A549 (cell line): ENCODE measurements around the gene OR2C3. TPM values are rescaled to one million over a fixed set of nuclear protein-coding genes. Genes with fewer than 3 reads are reported as not detected.

Source experiments
- ATAC-seq, 2 experiments: fragments of 200-7000 bp in 1 of 2; fragments of >200 bp in 1 of 2; cut with Nextera tagmentation in 1 of 2; cut with Tn5 transposase in 1 of 2; 3 replicates each; pipeline versions ENCODE4 v1.8.0 to v1.9.1; 2018 to 2020; ENCODE audit warnings: mild to moderate bottlenecking in 1 of 2, moderate library complexity in 1 of 2
- CTCF ChIA-PET: fragments of 300-600 bp; sonication (Branson Sonifier 250); formaldehyde crosslinking; extraction: SDS; loops from one replicate; lab custom pipeline; 2021; ENCODE audit warnings: antibody characterized with exemption, inconsistent platforms; lab: Yijun Ruan, JAX
- POLR2A ChIA-PET: fragments of 350-600 bp; formaldehyde crosslinking; extraction: SDS; loops from one replicate; lab custom pipeline; 2021; ENCODE audit warnings: antibody characterized with exemption, inconsistent platforms; lab: Yijun Ruan, JAX
- DNase-seq, 2 experiments: peaks; one replicate each; pipeline versions ENCODE4 v3.0.0 to v3.0.0-alpha.2; 2011 to 2016; ENCODE audit warnings: low read depth in 1 of 2, low spot score in 1 of 2
- FAIRE-seq: peaks from 2 replicates; lab custom pipeline; 2011; peaks lifted over from hg19 to GRCh38; lab: Jason Lieb, UNC
- H3K27ac ChIP-seq, 2 experiments: fragments of >200 bp; sonication (Bioruptor Twin); formaldehyde crosslinking; 3 replicates each; pipeline ENCODE4 v1.5.1; 2016 to 2017
- H3K4me1 ChIP-seq: fragments of >200 bp; sonication (Bioruptor Twin); formaldehyde crosslinking; 3 replicates; pipeline ENCODE4 v1.6.1; 2016
- H3K4me2 ChIP-seq: fragments of >200 bp; sonication (Bioruptor Twin); formaldehyde crosslinking; 3 replicates; pipeline ENCODE4 v1.6.1; 2016
- H3K4me3 ChIP-seq: fragments of >200 bp; sonication (Bioruptor Twin); formaldehyde crosslinking; 3 replicates; pipeline ENCODE4 v1.5.1; 2016
- H3K9me3 ChIP-seq: fragments of >200 bp; sonication (Bioruptor Twin); formaldehyde crosslinking; 3 replicates; pipeline ENCODE4 v1.6.1; 2016
- BCL3 ChIP-seq: fragments of >200 bp; sonication (Bioruptor Twin); formaldehyde crosslinking; IDR thresholded peaks from 3 replicates; pipeline ENCODE4 v1.6.1; 2016
- BHLHE40 ChIP-seq: IDR thresholded peaks from 2 replicates; pipeline ENCODE4 v1.6.1; 2012; ENCODE audit warnings: low read depth, low read length, inconsistent platforms
- CEBPB ChIP-seq, 2 experiments: fragments of >200 bp in 1 of 2; sonication (Bioruptor Twin) in 1 of 2; formaldehyde crosslinking in 1 of 2; IDR thresholded peaks; 2 replicates each; pipeline ENCODE4 v1.6.1; 2012 to 2016
- CHD4 ChIP-seq: fragments of 200-600 bp; sonication (generic); IDR thresholded peaks from 2 replicates; pipeline ENCODE4 v1.6.1; 2016; ENCODE audit warnings: antibody characterized with exemption, mild to moderate bottlenecking, borderline replicate concordance
- EHF ChIP-seq: fragments of 250-450 bp; sonication (Bioruptor Pico); IDR thresholded peaks from 2 replicates; pipeline ENCODE4 v1.5.0; 2020; ENCODE audit warnings: mild to moderate bottlenecking
- EHMT2 ChIP-seq: fragments of 200-600 bp; sonication (generic); IDR thresholded peaks from 2 replicates; pipeline ENCODE4 v1.6.1; 2016; ENCODE audit warnings: antibody characterized with exemption, low read depth, mild to moderate bottlenecking, moderate library complexity
- ELK1 ChIP-seq: fragments of 150-350 bp; IDR thresholded peaks from 2 replicates; pipeline ENCODE4 v1.6.1; 2014; ENCODE audit warnings: low read depth, mild to moderate bottlenecking, low read length
- ESRRA ChIP-seq: fragments of 150-350 bp; IDR thresholded peaks from 2 replicates; pipeline ENCODE4 v1.6.1; 2014; ENCODE audit warnings: mild to moderate bottlenecking, low read length, borderline replicate concordance
- FOXS1 ChIP-seq: fragments of 250-450 bp; sonication (Bioruptor Pico); IDR thresholded peaks from 2 replicates; pipeline ENCODE4 v1.5.0; 2020; ENCODE audit warnings: mild to moderate bottlenecking, moderate library complexity
- GATA3 ChIP-seq: IDR thresholded peaks from 2 replicates; pipeline ENCODE4 v1.6.1; 2012; ENCODE audit warnings: borderline replicate concordance
- HDAC2 ChIP-seq: fragments of 200-600 bp; sonication (generic); IDR thresholded peaks from 2 replicates; pipeline ENCODE4 v1.6.1; 2016
- HES2 ChIP-seq: fragments of >200 bp; sonication (Bioruptor Twin); formaldehyde crosslinking; IDR thresholded peaks from 2 replicates; pipeline ENCODE4 v1.6.1; 2016
- HOXB13 ChIP-seq: fragments of 250-450 bp; sonication (Bioruptor Pico); IDR thresholded peaks from 2 replicates; pipeline ENCODE4 v1.5.0; 2020; ENCODE audit warnings: low read depth, mild to moderate bottlenecking, moderate library complexity
- JUNB ChIP-seq: fragments of >200 bp; sonication (Bioruptor Twin); formaldehyde crosslinking; IDR thresholded peaks from 2 replicates; pipeline ENCODE4 v1.6.1; 2016
- KDM1A ChIP-seq: fragments of 200-600 bp; sonication (generic); IDR thresholded peaks from 2 replicates; pipeline ENCODE4 v1.6.1; 2016; ENCODE audit warnings: low read depth, mild to moderate bottlenecking
- KDM5A ChIP-seq: fragments of 200-600 bp; sonication (generic); IDR thresholded peaks from 2 replicates; pipeline ENCODE4 v1.6.1; 2016; ENCODE audit warnings: antibody characterized with exemption, mild to moderate bottlenecking
- MAX ChIP-seq: IDR thresholded peaks from 2 replicates; pipeline ENCODE4 v1.6.1; 2012
- NPAS2 ChIP-seq: fragments of 250-450 bp; sonication (Bioruptor Pico); IDR thresholded peaks from 2 replicates; pipeline ENCODE4 v1.8.0; 2022; ENCODE audit warnings: mild to moderate bottlenecking, moderate library complexity, borderline replicate concordance
- NR3C1 ChIP-seq: fragments of >200 bp; sonication (Bioruptor Twin); formaldehyde crosslinking; IDR thresholded peaks from 3 replicates; pipeline ENCODE4 v1.6.1; 2017
- RAD21 ChIP-seq, 2 experiments: fragments of >200 bp in 1 of 2; sonication (Bioruptor Twin) in 1 of 2; formaldehyde crosslinking in 1 of 2; IDR thresholded peaks in 1 of 2; conservative IDR thresholded peaks in 1 of 2; 2 replicates in 1 of 2; 3 replicates in 1 of 2; pipeline ENCODE4 v1.6.1; 2012 to 2018; ENCODE audit warnings: inconsistent platforms in 1 of 2
- RCOR1 ChIP-seq: fragments of 150-350 bp; IDR thresholded peaks from 2 replicates; pipeline ENCODE4 v1.6.1; 2014; ENCODE audit warnings: antibody characterized with exemption, low read length, low read depth
- RFX5 ChIP-seq: fragments of 450-650 bp; IDR thresholded peaks from 2 replicates; pipeline ENCODE4 v1.7.1; 2014; ENCODE audit warnings: antibody characterized with exemption, mild to moderate bottlenecking, moderate library complexity
- RNF2 ChIP-seq: fragments of 200-600 bp; sonication (generic); IDR thresholded peaks from 2 replicates; pipeline ENCODE4 v1.6.1; 2016; ENCODE audit warnings: low read depth, mild to moderate bottlenecking, antibody characterized with exemption, moderate library complexity, borderline replicate concordance
- SMC3 ChIP-seq: fragments of >200 bp; sonication (Bioruptor Twin); formaldehyde crosslinking; IDR thresholded peaks from 3 replicates; pipeline ENCODE4 v1.6.1; 2018; ENCODE audit warnings: inconsistent platforms
- TFCP2L1 ChIP-seq: fragments of 250-450 bp; sonication (Bioruptor Pico); IDR thresholded peaks from 2 replicates; pipeline ENCODE4 v1.5.0; 2021; ENCODE audit warnings: mild to moderate bottlenecking
- TP53 ChIP-seq: fragments of 250-450 bp; sonication (Bioruptor Pico); IDR thresholded peaks from 2 replicates; pipeline ENCODE4 v1.5.0; 2021; ENCODE audit warnings: mild to moderate bottlenecking, moderate library complexity
- ZC3H11A ChIP-seq: fragments of 450-650 bp; IDR thresholded peaks from 2 replicates; pipeline ENCODE4 v1.6.1; 2014; ENCODE audit warnings: antibody characterized with exemption, mild to moderate bottlenecking
- WGBS: methylation state at CpG from one replicate; pipeline ENCODE4 v1.1.6; 2017; ENCODE audit errors: missing lambda C conversion rate; 5-methylcytosine and 5-hydroxymethylcytosine counted together
- polyA plus RNA-seq, 4 experiments: library from polyadenylated mRNA; depleted of rRNA in 3 of 4; stranded (reverse); fragments of >200 nt; fragmentation: RNase III in 1 of 4; extraction: RNeasy Plus Mini Kit Qiagen cat#74134 plus additional on column Dnase treatment in 1 of 4; gene quantifications; 2 replicates in 3 of 4; 3 replicates in 1 of 4; pipeline ENCODE4 v1.2.3, GENCODE V29; 2011 to 2017

Gene OR2C3
- polyA plus RNA-seq, 2 of the 4 experiments (the other 2 are of a cell fraction): not detected

GRCh38 chr1:247557926-247558674, 21.9 kb upstream of the OR2C3 start:
- no peaks in the 10 kb centered on the region for H3K4me1 ChIP-seq
- no peak overlapping the region for H3K27ac ChIP-seq
- no peak for TF ChIP-seq RAD21 (conservative IDR thresholded peaks at IDR 0.05 in 1 of 2, IDR thresholded peaks at IDR 0.05 in 1 of 2)
- no peak for TF ChIP-seq RNF2
- no peak for TF ChIP-seq EHMT2
- CTCF ChIA-PET: no interaction called here
- no peak overlapping the region for H3K4me3 ChIP-seq
- ATAC-seq (no peak), FAIRE-seq (no peak), DNase-seq (no peak)
- 2% methylated on average over 2 of the region's 2 CpGs for WGBS
- H3K9me3 ChIP-seq: no peaks in the 10 kb centered on the region; the same call in 2 of the 3 replicates
- H3K4me2 ChIP-seq: no peak overlapping the region
- POLR2A ChIA-PET: no interaction called here

- ATAC-seq (no peak), FAIRE-seq (no peak)
Measured at GRCh38 chr1:247552231-247552630, 16.0 kb upstream of the OR2C3 start.

GRCh38 chr1:247551721-247552120, 15.5 kb upstream of the OR2C3 start:
- no peak for FAIRE-seq
- Histone ChIP-seq H3K4me3 (no peak overlapping the region), H3K27ac (no peak overlapping the region), H3K9me3 (no peaks in the 10 kb centered on the region), H3K4me1 (no peaks in the 10 kb centered on the region), H3K4me2 (no peak overlapping the region)
- no peak for ATAC-seq
- CTCF ChIA-PET: no interaction called here
- no peak for DNase-seq
- POLR2A ChIA-PET: no interaction called here
- WGBS: 3% methylated on average over 1 of the region's 1 CpG
- no peak for TF ChIP-seq JUNB
- TF ChIP-seq CEBPB (IDR thresholded peaks at IDR 0.05): no peak
- no peak for TF ChIP-seq EHF (CRISPR knock-in tag)
- no peak for TF ChIP-seq ELK1
- no peak for TF ChIP-seq HES2
- no peak for TF ChIP-seq KDM1A
- no peak for TF ChIP-seq RFX5
- TF ChIP-seq FOXS1: no peak
- TF ChIP-seq HOXB13 (CRISPR knock-in tag): no peak
- TF ChIP-seq MAX: no peak
- no peak for TF ChIP-seq BCL3
- TF ChIP-seq NR3C1: no peak
- no peak for TF ChIP-seq CHD4
- TF ChIP-seq TFCP2L1: no peak
- TF ChIP-seq NPAS2: no peak
- TF ChIP-seq ESRRA: no peak
- no peak for TF ChIP-seq ZC3H11A

More at GRCh38 chr1:247552231-247552630, 16.0 kb upstream of the OR2C3 start:
- WGBS: 0% methylated on average over 2 of the region's 2 CpGs
- Histone ChIP-seq H3K9me3 (no peaks in the 10 kb centered on the region), H3K4me1 (no peaks in the 10 kb centered on the region), H3K4me2 (no peak overlapping the region), H3K4me3 (no peak overlapping the region), H3K27ac (no peak overlapping the region)
- ChIA-PET CTCF (no interaction called here), POLR2A (no interaction called here)
- no peak for DNase-seq
- TF ChIP-seq BHLHE40 (no peak), GATA3 (no peak), ZC3H11A (no peak), BCL3 (no peak), RCOR1 (no peak), SMC3 (no peak), HES2 (no peak), HDAC2 (no peak), TFCP2L1 (no peak), EHF (CRISPR knock-in tag) (no peak), TP53 (CRISPR knock-in tag) (no peak), RNF2 (no peak), KDM5A (no peak)
